H1 (cell line): Measurements from ENCODE around the gene SNRPA1. TPM values are rescaled to one million over a fixed set of nuclear protein-coding genes. Genes with fewer than 3 reads are reported as not detected.

Source experiments
- CTCF ChIA-PET: fragments of 300-600 bp; sonication (Branson Sonifier 250); formaldehyde crosslinking; loops from one replicate; lab custom pipeline; 2021; ENCODE audit not compliant: partially characterized antibody; lab: Charles Lee
- POLR2A ChIA-PET: fragments of 300-600 bp; sonication (Branson Sonifier 250); formaldehyde crosslinking; loops from one replicate; lab custom pipeline; 2021; ENCODE audit warnings: inconsistent platforms; ENCODE audit not compliant: partially characterized antibody; lab: Charles Lee
- DNase-seq, 2 experiments: peaks; one replicate each; pipeline versions ENCODE4 v3.0.0 to v3.0.0-alpha.2; 2010 to 2022; ENCODE audit warnings: low spot score in 2 of 2, low read depth in 1 of 2, mixed read lengths in 1 of 2
- FAIRE-seq: peaks from 2 replicates; lab custom pipeline; 2011; peaks lifted over from hg19 to GRCh38; lab: Jason Lieb, UNC
- H2AFZ ChIP-seq: 2 replicates; pipeline ENCODE4 v1.8.1; 2012; ENCODE audit warnings: low read length, inconsistent platforms
- H2AK5ac ChIP-seq: 2 replicates; pipeline ENCODE4 v1.6.1; 2013; ENCODE audit warnings: low read depth, low read length
- H2BK120ac ChIP-seq: replicated peaks from 2 replicates; pipeline ENCODE3; 2013; ENCODE audit warnings: low read depth, low read length, inconsistent platforms
- H2BK12ac ChIP-seq: 2 replicates; pipeline ENCODE4 v1.6.1; 2013; ENCODE audit warnings: low read depth, low read length
- H2BK15ac ChIP-seq: 2 replicates; pipeline ENCODE4 v1.6.1; 2013; ENCODE audit warnings: low read length
- H2BK20ac ChIP-seq: 2 replicates; pipeline ENCODE4 v1.6.1; 2013; ENCODE audit warnings: low read length
- H2BK5ac ChIP-seq: 2 replicates; pipeline ENCODE4 v1.6.1; 2013; ENCODE audit warnings: low read depth, low read length
- H3K14ac ChIP-seq: 2 replicates; pipeline ENCODE4 v1.6.1; 2013; ENCODE audit warnings: inconsistent platforms; ENCODE audit not compliant: insufficient read length
- H3K18ac ChIP-seq: 2 replicates; pipeline ENCODE4 v1.6.1; 2013; ENCODE audit warnings: low read length; ENCODE audit errors: extremely low read depth
- H3K23ac ChIP-seq: 2 replicates; pipeline ENCODE4 v1.6.1; 2013; ENCODE audit warnings: inconsistent platforms; ENCODE audit not compliant: insufficient read length
- H3K23me2 ChIP-seq: 2 replicates; pipeline ENCODE4 v1.6.1; 2013; ENCODE audit warnings: low read depth, low read length
- H3K27ac ChIP-seq: 2 replicates; pipeline ENCODE4 v1.6.1; 2011; ENCODE audit warnings: low read depth, low read length, inconsistent platforms
- H3K27me3 ChIP-seq, 4 experiments: replicated peaks in 1 of 4; 1 replicate in 1 of 4; 2 replicates in 3 of 4; pipeline versions ENCODE4 v1.6.1 to v1.8.1; 2011 to 2013; ENCODE audit warnings: low read length in 3 of 4, mild to moderate bottlenecking in 3 of 4, inconsistent platforms in 2 of 4, mixed read lengths in 2 of 4, moderate library complexity in 1 of 4; ENCODE audit not compliant: control insufficient read depth in 3 of 4, insufficient read depth in 3 of 4; ENCODE audit errors: extremely low read depth in 1 of 4
- H3K36me3 ChIP-seq, 4 experiments: 2 replicates each; pipeline versions ENCODE4 v1.6.1 to v1.8.1; 2011 to 2013; ENCODE audit warnings: mild to moderate bottlenecking in 4 of 4, low read length in 3 of 4, moderate library complexity in 2 of 4, control low read depth in 1 of 4, inconsistent platforms in 1 of 4; ENCODE audit not compliant: insufficient read depth in 4 of 4, control insufficient read depth in 2 of 4
- H3K4ac ChIP-seq: replicated peaks from 2 replicates; pipeline ENCODE3; 2013; ENCODE audit warnings: low read length, low read depth, mixed read lengths, inconsistent platforms; ENCODE audit not compliant: insufficient read length
- H3K4me1 ChIP-seq, 4 experiments: replicated peaks in 1 of 4; 1 replicate in 1 of 4; 2 replicates in 3 of 4; pipeline versions ENCODE4 v1.6.1 to v1.8.1; 2011 to 2013; ENCODE audit warnings: low read length in 3 of 4, inconsistent platforms in 2 of 4, mixed read lengths in 1 of 4; ENCODE audit not compliant: insufficient read depth in 4 of 4, control insufficient read depth in 3 of 4
- H3K4me2 ChIP-seq, 2 experiments: 2 replicates each; pipeline versions ENCODE4 v1.6.1 to v1.8.1; 2011 to 2013; ENCODE audit warnings: low read depth in 2 of 2, low read length in 2 of 2, control low read depth in 1 of 2, inconsistent platforms in 1 of 2, mild to moderate bottlenecking in 1 of 2; ENCODE audit not compliant: insufficient read depth in 1 of 2
- H3K4me3 ChIP-seq, 4 experiments: fragments of 200-600, 300-600 bp in 1 of 4; sonication (generic), shearing (Covaris generic), sonication (Bioruptor Twin) in 1 of 4; 2 replicates each; pipeline versions ENCODE4 v1.5.1 to v1.8.1; 2011 to 2016; ENCODE audit warnings: low read length in 4 of 4, low read depth in 3 of 4, control low read depth in 2 of 4, inconsistent platforms in 2 of 4, mild to moderate bottlenecking in 2 of 4, mixed read lengths in 1 of 4, moderate library complexity in 1 of 4; ENCODE audit not compliant: insufficient read depth in 2 of 4; ENCODE audit errors: extremely low read depth in 1 of 4
- H3K56ac ChIP-seq: replicated peaks from 2 replicates; pipeline ENCODE3; 2013; ENCODE audit warnings: low read depth, mild to moderate bottlenecking, mixed read lengths, low read length, inconsistent platforms; ENCODE audit not compliant: insufficient read length
- H3K79me1 ChIP-seq: 2 replicates; pipeline ENCODE4 v1.6.1; 2013; ENCODE audit warnings: low read depth, low read length, control low read depth
- H3K79me2 ChIP-seq, 2 experiments: 2 replicates each; pipeline versions ENCODE4 v1.6.1 to v1.8.1; 2012 to 2013; ENCODE audit warnings: low read length in 2 of 2, mild to moderate bottlenecking in 2 of 2, inconsistent platforms in 1 of 2; ENCODE audit not compliant: insufficient read depth in 2 of 2, control insufficient read depth in 1 of 2
- H3K9ac ChIP-seq, 4 experiments: replicated peaks in 1 of 4; 1 replicate in 1 of 4; 2 replicates in 3 of 4; pipeline versions ENCODE4 v1.6.1 to v1.8.1; 2011 to 2013; ENCODE audit warnings: low read depth in 3 of 4, low read length in 3 of 4, control low read depth in 2 of 4, mild to moderate bottlenecking in 2 of 4, moderate library complexity in 2 of 4, inconsistent platforms in 1 of 4; ENCODE audit errors: extremely low read depth in 1 of 4
- H3K9me3 ChIP-seq, 2 experiments: 2 replicates each; pipeline versions ENCODE4 v1.6.1 to v1.8.1; 2012 to 2013; ENCODE audit warnings: mild to moderate bottlenecking in 2 of 2, moderate library complexity in 2 of 2, control low read depth in 1 of 2, inconsistent platforms in 1 of 2, low read depth in 1 of 2, low read length in 1 of 2, mixed read lengths in 1 of 2; ENCODE audit not compliant: insufficient read depth in 2 of 2
- H4K20me1 ChIP-seq, 2 experiments: replicated peaks in 1 of 2; 2 replicates each; pipeline versions ENCODE3 to v1.8.1; 2011 to 2013; ENCODE audit warnings: inconsistent platforms in 2 of 2, low read length in 2 of 2, mild to moderate bottlenecking in 1 of 2; ENCODE audit not compliant: insufficient read depth in 2 of 2, control insufficient read depth in 1 of 2
- H4K5ac ChIP-seq: 2 replicates; pipeline ENCODE4 v1.6.1; 2013; ENCODE audit warnings: low read length, low read depth, mixed read lengths, inconsistent platforms; ENCODE audit not compliant: insufficient read length
- H4K8ac ChIP-seq: 2 replicates; pipeline ENCODE4 v1.8.0; 2013; ENCODE audit warnings: mild to moderate bottlenecking, moderate library complexity, low read length, inconsistent platforms; ENCODE audit not compliant: insufficient read depth; ENCODE audit errors: extremely low read depth
- H4K91ac ChIP-seq: replicated peaks from 2 replicates; pipeline ENCODE3; 2013; ENCODE audit warnings: low read length, mixed read lengths, inconsistent platforms; ENCODE audit not compliant: insufficient read length
- CBX5 ChIP-seq: fragments of 300-800, 300-1000 bp; sonication (generic); IDR thresholded peaks from 2 replicates; pipeline ENCODE4 v1.7.1; 2016; ENCODE audit warnings: antibody characterized with exemption, low read length, low read depth
- CHD1 ChIP-seq: IDR thresholded peaks from 2 replicates; pipeline ENCODE4 v1.6.1; 2012; ENCODE audit warnings: low read depth, low read length, improper control_type of control experiment
- GABPA ChIP-seq: IDR thresholded peaks from 2 replicates; pipeline ENCODE4 v1.6.1; 2011; ENCODE audit warnings: mild to moderate bottlenecking, low read length, moderate library complexity, borderline replicate concordance; ENCODE audit not compliant: insufficient read depth
- JUN ChIP-seq: IDR thresholded peaks from 2 replicates; pipeline ENCODE4 v1.6.1; 2011; ENCODE audit warnings: low read depth, mild to moderate bottlenecking, improper control_type of control experiment, low read length
- KDM5A ChIP-seq: fragments of 200-600 bp; IDR thresholded peaks from 2 replicates; pipeline ENCODE4 v1.7.1; 2012; ENCODE audit warnings: mild to moderate bottlenecking, low read length, inconsistent platforms, mixed read lengths
- SIN3A ChIP-seq, 2 experiments: IDR thresholded peaks in 1 of 2; conservative IDR thresholded peaks in 1 of 2; 2 replicates each; pipeline ENCODE4 v1.6.1; 2011 to 2012; ENCODE audit warnings: low read length in 2 of 2, improper control_type of control experiment in 1 of 2, low read depth in 1 of 2, mild to moderate bottlenecking in 1 of 2
- WGBS, 2 experiments: shearing (Covaris generic) in 1 of 2; methylation state at CpG; one replicate each; pipeline versions ENCODE4 v1.1.6 to v1.1.7; 2013 to 2015; ENCODE audit warnings: low lambda C conversion rate in 2 of 2, mixed read lengths in 2 of 2, inconsistent platforms in 1 of 2, low coverage in 1 of 2, missing lambda C conversion rate in 1 of 2; ENCODE audit not compliant: insufficient replicate concordance in 2 of 2, insufficient coverage in 1 of 2, insufficient read length in 1 of 2; ENCODE audit errors: extremely low coverage in 1 of 2, missing lambda C conversion rate in 1 of 2; 5-methylcytosine and 5-hydroxymethylcytosine counted together
- polyA plus RNA-seq, 7 experiments: library from polyadenylated mRNA; depleted of rRNA in 3 of 7; stranded (reverse) in 5 of 7; unstranded in 2 of 7; fragments of >200 nt in 5 of 7; fragments of 200-250 nt in 2 of 7; gene quantifications; 1 replicate in 5 of 7; 2 replicates in 1 of 7; 4 replicates in 1 of 7; pipeline versions ENCODE4 v1.2.1 to v1.2.3, GENCODE V29; 2011 to 2013; ENCODE audit warnings: missing spikeins in 2 of 7, mixed read lengths in 2 of 7
- total RNA-seq: library from RNA; stranded (reverse); fragmentation: NEBNext Ultra II Directional; extraction: Animal tissue kit (Norgen Biotek cat#: 25700); gene quantifications from 2 replicates; pipeline ENCODE4 v1.2.1, GENCODE V29; 2021
- TF ChIP-seq, protein P1 (sequence below): IDR thresholded peaks from 2 replicates; pipeline ENCODE4 v1.6.1; 2011; ENCODE audit warnings: low read length, improper control_type of control experiment

The SNRPA1 gene
- total and polyA plus RNA-seq, 2 of the 8 experiments (the other 6 are each of a cell fraction or from before 2014, with no cell fraction given) = 140 to 221 TPM

DNA sequence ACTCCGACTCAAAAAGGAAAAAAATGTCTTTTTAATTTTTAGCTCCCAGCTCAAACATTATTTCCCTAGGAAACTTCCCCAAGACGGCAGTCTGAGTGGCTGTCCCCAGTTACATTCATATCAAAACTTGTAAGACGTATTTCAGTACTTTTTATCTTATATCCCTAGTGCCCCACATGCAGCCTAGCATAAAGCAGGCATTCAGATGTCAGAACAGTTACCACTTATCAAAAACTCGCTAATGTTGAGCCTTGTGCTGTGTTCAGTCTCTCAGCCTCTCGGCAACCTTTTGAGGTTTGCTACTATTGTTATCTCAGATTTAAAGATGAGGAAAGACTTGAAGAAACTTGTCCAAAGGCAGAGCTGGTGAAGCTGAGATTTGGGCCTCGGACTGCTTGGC, 11.1 kb downstream of the SNRPA1 start:
- H3K27ac ChIP-seq = no peak overlapping the region
- no peak overlapping the region for H3K14ac ChIP-seq
- CTCF ChIA-PET = interaction anchor here (0.8 to 2.4 kb wide), 5 partner anchors 10 to 357 kb away, joined by 3 to 12 read pairs (median 4); no protein-coding TSS in a partner anchor
- H3K23me2 ChIP-seq = no peaks in the 10 kb centered on the region
- 93% methylated on average over 6 of the region's 6 CpGs; no CpG with 5 or more reads in 1 of the 2 experiments for WGBS, 2 experiments
- no peak overlapping the region for H3K23ac ChIP-seq
- H3K27me3 ChIP-seq = no peaks in the 10 kb centered on the region
- H3K36me3 ChIP-seq = peaks cover 34 to 64% (median 56%) of the 10 kb centered on the region in 4 experiments
- H3K56ac ChIP-seq = no peak overlapping the region
- no peak overlapping the region for H2BK5ac ChIP-seq
- no peak overlapping the region for H2AFZ ChIP-seq
- no peak overlapping the region for H3K4me2 ChIP-seq
- H3K4me1 ChIP-seq = no peaks in the 10 kb centered on the region
- H2BK12ac ChIP-seq = no peak overlapping the region
- H4K20me1 ChIP-seq = peaks cover 0 to 7% of the 10 kb centered on the region in 2 experiments
- no peak overlapping the region for H2BK20ac ChIP-seq
- no peak overlapping the region for H2BK120ac ChIP-seq
- POLR2A ChIA-PET = interaction anchor here (0.6 to 2.5 kb wide), 3 partner anchors 10 to 265 kb away, joined by 3 to 9 read pairs (median 5); partner anchors contain the start of gene SNRPA1
- no peak for FAIRE-seq
- H3K79me2 ChIP-seq = peaks cover 10 to 14% of the 10 kb centered on the region in 2 experiments
- H3K4ac ChIP-seq = no peak overlapping the region
- no peak overlapping the region for H4K5ac ChIP-seq
- H3K18ac ChIP-seq = no peak overlapping the region
- no peak overlapping the region for H2AK5ac ChIP-seq
- no peaks in the 10 kb centered on the region for H3K79me1 ChIP-seq
- H2BK15ac ChIP-seq = no peak overlapping the region
- H3K4me3 ChIP-seq = no peak overlapping the region
- H3K9ac ChIP-seq = no peak overlapping the region
- no peak overlapping the region for H4K8ac ChIP-seq
- no peaks in the 10 kb centered on the region for H3K9me3 ChIP-seq
- no peak overlapping the region for H4K91ac ChIP-seq
- no peak for DNase-seq
- TF ChIP-seq SIN3A (conservative IDR thresholded peaks at IDR 0.05 in 1 of 2, IDR thresholded peaks at IDR 0.05 in 1 of 2; ENCODE audit: low read depth in 1 of 2, low read length in 2 of 2) (no peak), GABPA (no peak), CHD1 (no peak), KDM5A (no peak), CBX5 (no peak), JUN (no peak)
- TF ChIP-seq, protein P1, sequence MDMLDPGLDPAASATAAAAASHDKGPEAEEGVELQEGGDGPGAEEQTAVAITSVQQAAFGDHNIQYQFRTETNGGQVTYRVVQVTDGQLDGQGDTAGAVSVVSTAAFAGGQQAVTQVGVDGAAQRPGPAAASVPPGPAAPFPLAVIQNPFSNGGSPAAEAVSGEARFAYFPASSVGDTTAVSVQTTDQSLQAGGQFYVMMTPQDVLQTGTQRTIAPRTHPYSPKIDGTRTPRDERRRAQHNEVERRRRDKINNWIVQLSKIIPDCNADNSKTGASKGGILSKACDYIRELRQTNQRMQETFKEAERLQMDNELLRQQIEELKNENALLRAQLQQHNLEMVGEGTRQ = no peak
